ENCODE measurements around the gene GTF2H3. TPM values are rescaled to one million over a fixed set of nuclear protein-coding genes. Genes with fewer than 3 reads are reported as not detected.

The GTF2H3 gene
- total and polyA plus RNA-seq, 11 donors: 3.5 to 21.9 (median 12.9) TPM

DNA sequence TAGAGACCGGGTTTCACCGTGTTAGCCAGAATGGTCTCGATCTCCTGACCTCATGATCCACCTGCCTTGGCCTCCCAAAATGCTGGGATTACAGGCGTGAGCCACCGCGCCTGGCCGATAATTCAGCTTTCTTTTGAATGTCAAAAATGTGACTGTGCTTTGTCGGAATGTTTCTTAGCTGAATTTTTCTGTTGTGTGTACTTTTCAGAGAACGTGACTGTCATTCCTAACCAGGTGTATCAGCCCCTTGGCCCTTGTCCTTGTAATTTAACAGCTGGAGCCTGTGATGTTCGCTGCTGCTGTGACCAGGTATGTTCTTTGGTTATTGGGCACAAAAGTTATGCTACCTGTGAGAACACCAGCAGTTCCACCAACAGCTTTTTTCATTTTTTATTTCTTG, 45.4 kb downstream of the GTF2H3 start:
- no peaks in the 10 kb centered on the region for H3K27me3 ChIP-seq
- intact Hi-C loops (cut with DNase I): no loop called here
- peaks cover 0 to 6% (median 0%) of the 10 kb centered on the region in 12 donors for H3K4me1 ChIP-seq
- peaks cover 0 to 70% (median 25%) of the 10 kb centered on the region in 9 donors for H3K36me3 ChIP-seq
- no peak overlapping the region for H3K27ac ChIP-seq
- 96 to 98% (median 97%) methylated on average over 10 of the region's 10 CpGs for WGBS, 4 donors
- ATAC-seq: no peak
- H3K9me3 ChIP-seq: no peaks in the 10 kb centered on the region
- DNase-seq: no peak
- TF ChIP-seq, protein P1, sequence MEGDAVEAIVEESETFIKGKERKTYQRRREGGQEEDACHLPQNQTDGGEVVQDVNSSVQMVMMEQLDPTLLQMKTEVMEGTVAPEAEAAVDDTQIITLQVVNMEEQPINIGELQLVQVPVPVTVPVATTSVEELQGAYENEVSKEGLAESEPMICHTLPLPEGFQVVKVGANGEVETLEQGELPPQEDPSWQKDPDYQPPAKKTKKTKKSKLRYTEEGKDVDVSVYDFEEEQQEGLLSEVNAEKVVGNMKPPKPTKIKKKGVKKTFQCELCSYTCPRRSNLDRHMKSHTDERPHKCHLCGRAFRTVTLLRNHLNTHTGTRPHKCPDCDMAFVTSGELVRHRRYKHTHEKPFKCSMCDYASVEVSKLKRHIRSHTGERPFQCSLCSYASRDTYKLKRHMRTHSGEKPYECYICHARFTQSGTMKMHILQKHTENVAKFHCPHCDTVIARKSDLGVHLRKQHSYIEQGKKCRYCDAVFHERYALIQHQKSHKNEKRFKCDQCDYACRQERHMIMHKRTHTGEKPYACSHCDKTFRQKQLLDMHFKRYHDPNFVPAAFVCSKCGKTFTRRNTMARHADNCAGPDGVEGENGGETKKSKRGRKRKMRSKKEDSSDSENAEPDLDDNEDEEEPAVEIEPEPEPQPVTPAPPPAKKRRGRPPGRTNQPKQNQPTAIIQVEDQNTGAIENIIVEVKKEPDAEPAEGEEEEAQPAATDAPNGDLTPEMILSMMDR (IDR thresholded peaks at IDR 0.05): no peak
- no peak for TF ChIP-seq POLR2A (IDR thresholded peaks at IDR 0.05)
- no peak overlapping the region for H3K4me3 ChIP-seq

DNA sequence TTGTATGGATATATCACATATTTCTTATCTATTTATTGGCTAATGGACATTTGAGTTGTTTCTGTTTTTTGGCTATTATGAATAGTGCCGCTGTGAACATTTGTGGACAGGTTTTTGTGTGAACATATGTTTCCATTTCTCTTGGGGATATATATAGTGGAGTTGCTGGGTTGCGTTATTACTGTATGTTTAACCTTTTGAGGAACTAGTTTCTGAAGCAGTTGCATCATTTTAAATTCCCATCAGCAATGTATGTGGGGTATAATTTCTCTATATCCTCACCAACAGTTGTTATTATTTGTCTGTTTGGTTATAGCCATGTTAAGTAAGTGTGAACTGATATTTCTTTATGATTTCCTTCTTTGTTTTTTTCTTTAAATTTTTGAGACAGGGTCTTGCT, 48.0 kb downstream of the GTF2H3 start:
- H3K36me3 ChIP-seq: peaks cover 0 to 64% (median 17%) of the 10 kb centered on the region in 9 donors
- peaks cover 0 to 6% (median 0%) of the 10 kb centered on the region in 12 donors for H3K4me1 ChIP-seq
- TF ChIP-seq POLR2A (IDR thresholded peaks at IDR 0.05): no peak
- TF ChIP-seq, protein P1 (IDR thresholded peaks at IDR 0.05): no peak
- no peak overlapping the region for H3K27ac ChIP-seq
- intact Hi-C loops (cut with DNase I): no loop called here
- no peak overlapping the region for H3K4me3 ChIP-seq
- no peaks in the 10 kb centered on the region for H3K9me3 ChIP-seq
- DNase-seq (no peak), ATAC-seq (no peak)
- 87 to 96% (median 93%) methylated on average over 2 of the region's 2 CpGs for WGBS, 4 donors
- H3K27me3 ChIP-seq: no peaks in the 10 kb centered on the region

DNA sequence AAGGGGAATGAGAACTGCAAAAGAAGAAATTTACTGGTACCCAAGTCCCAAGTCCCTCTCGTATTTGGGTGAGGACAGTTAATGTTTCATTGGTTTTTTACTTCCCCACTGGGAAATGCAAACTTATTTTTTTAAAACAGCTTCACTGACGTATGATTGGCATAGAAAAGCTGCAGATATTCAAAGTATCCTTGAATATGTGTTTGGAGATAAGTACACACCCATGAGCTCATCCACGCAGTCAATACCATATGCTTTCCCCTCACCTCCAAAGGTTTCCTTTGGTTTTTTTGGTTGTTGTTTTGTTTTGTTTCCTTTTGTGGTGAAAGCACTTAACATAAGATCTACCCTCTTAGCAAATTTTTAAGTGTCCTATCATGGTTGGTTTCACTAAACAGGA, 50.3 kb downstream of the GTF2H3 start:
- H3K27ac ChIP-seq: no peak overlapping the region
- no peaks in the 10 kb centered on the region for H3K9me3 ChIP-seq
- no peak overlapping the region for H3K4me3 ChIP-seq
- peaks cover 0 to 77% (median 29%) of the 10 kb centered on the region in 9 donors for H3K36me3 ChIP-seq
- 88 to 93% (median 91%) methylated on average over 3 of the region's 3 CpGs for WGBS, 4 donors
- intact Hi-C loops (cut with DNase I): no loop called here
- DNase-seq: no peak
- TF ChIP-seq, protein P1 (IDR thresholded peaks at IDR 0.05): no peak
- TF ChIP-seq POLR2A (IDR thresholded peaks at IDR 0.05): no peak
- peaks cover 0 to 6% (median 0%) of the 10 kb centered on the region in 12 donors for H3K4me1 ChIP-seq
- no peak for ATAC-seq
- H3K27me3 ChIP-seq: no peaks in the 10 kb centered on the region

DNA sequence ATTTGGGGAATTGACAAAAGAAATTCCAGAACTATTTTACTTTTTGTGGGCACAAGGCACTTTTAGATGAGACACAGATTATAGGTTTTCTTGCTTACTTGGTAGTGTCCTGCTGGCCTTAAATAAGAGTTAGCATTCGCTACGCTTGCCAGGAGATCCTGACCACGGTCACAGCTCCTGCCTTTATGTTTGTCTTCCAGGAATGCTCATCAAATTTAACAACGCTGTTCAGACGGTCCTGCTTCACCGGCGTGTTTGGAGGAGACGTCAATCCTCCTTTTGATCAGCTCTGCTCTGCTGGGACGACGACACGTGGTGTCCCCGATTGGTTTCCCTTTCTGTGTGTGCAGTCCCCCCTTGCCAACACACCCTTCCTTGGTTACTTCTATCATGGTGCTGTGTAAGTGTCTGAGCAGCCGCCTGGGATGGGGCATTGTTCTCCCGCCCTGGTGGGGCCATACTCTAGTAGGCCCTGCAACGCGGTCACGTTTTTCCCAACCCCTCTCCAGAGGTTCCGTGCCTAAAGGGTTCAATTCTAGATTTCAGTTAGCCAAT, 53.1 kb downstream of the GTF2H3 start:
- TF ChIP-seq, protein P1 (IDR thresholded peaks at IDR 0.05): no peak
- no peak for TF ChIP-seq POLR2A (IDR thresholded peaks at IDR 0.05)
- peaks cover 0 to 4% (median 0%) of the 10 kb centered on the region in 12 donors for H3K4me1 ChIP-seq
- ATAC-seq: no peak
- no peak overlapping the region for H3K4me3 ChIP-seq
- no peaks in the 10 kb centered on the region for H3K27me3 ChIP-seq
- H3K9me3 ChIP-seq: no peaks in the 10 kb centered on the region
- intact Hi-C loops (cut with DNase I): no loop called here
- no peak overlapping the region for H3K27ac ChIP-seq
- 95 to 96% (median 95%) methylated on average over 18 of the region's 18 CpGs for WGBS, 4 donors
- H3K36me3 ChIP-seq: peaks cover 0 to 79% (median 26%) of the 10 kb centered on the region in 9 donors
- DNase-seq: no peak
